Natural killer cell (primary cell): ENCODE data around the gene ANXA10. TPM values are rescaled to one million over a fixed set of nuclear protein-coding genes. Genes with fewer than 3 reads are reported as not detected.

Source experiments
- ATAC-seq, 3 donors: fragments of 150-1000 bp in 2 of 3; fragments of 200-7000 bp in 1 of 3; cut with Tn5 transposase; 1 replicate in 1 of 3; 2 replicates in 2 of 3; pipeline ENCODE4 v1.10.0; 2021; ENCODE audit warnings: mild to moderate bottlenecking in 2 of 3, moderate library complexity in 2 of 3
- DNase-seq, 2 donors: peaks; one replicate each; pipeline versions ENCODE4 v3.0.0 to v3.0.0-alpha.2; 2013 to 2021; ENCODE audit warnings: mixed read lengths in 1 of 2
- H3K27ac ChIP-seq: one replicate; pipeline ENCODE4 v1.5.1; 2013; ENCODE audit warnings: mild to moderate bottlenecking, low read length
- H3K27me3 ChIP-seq: one replicate; pipeline ENCODE4 v1.6.1; 2013; ENCODE audit warnings: low read length; ENCODE audit not compliant: control insufficient read depth, insufficient read depth
- H3K36me3 ChIP-seq: one replicate; pipeline ENCODE4 v1.6.1; 2013; ENCODE audit warnings: low read length; ENCODE audit not compliant: control insufficient read depth, insufficient read depth
- H3K4me1 ChIP-seq: one replicate; pipeline ENCODE4 v1.6.1; 2013; ENCODE audit warnings: low read length; ENCODE audit not compliant: control insufficient read depth, insufficient read depth
- H3K4me3 ChIP-seq: one replicate; pipeline ENCODE4 v1.5.1; 2013; ENCODE audit warnings: low read length
- H3K9me3 ChIP-seq: one replicate; pipeline ENCODE4 v1.6.1; 2013; ENCODE audit warnings: low read length; ENCODE audit not compliant: control insufficient read depth, insufficient read depth
- H3K27ac Mint-ChIP-seq, 2 donors: one replicate each; pipeline ENCODE4 v1.8.0; 2022; ENCODE audit warnings: mild to moderate bottlenecking in 2 of 2, mixed read lengths in 2 of 2, moderate library complexity in 1 of 2
- H3K27me3 Mint-ChIP-seq, 2 donors: one replicate each; pipeline ENCODE4 v1.8.0; 2022; ENCODE audit warnings: low read depth in 2 of 2, mixed read lengths in 2 of 2
- H3K36me3 Mint-ChIP-seq: one replicate; pipeline ENCODE4 v1.8.0; 2022; ENCODE audit warnings: mixed read lengths
- H3K4me1 Mint-ChIP-seq, 2 donors: one replicate each; pipeline ENCODE4 v1.8.0; 2022; ENCODE audit warnings: mixed read lengths in 2 of 2
- H3K4me3 Mint-ChIP-seq: one replicate; pipeline ENCODE4 v1.8.0; 2022; ENCODE audit warnings: mild to moderate bottlenecking, moderate library complexity, mixed read lengths
- H3K9me3 Mint-ChIP-seq, 2 donors: one replicate each; pipeline ENCODE4 v1.8.0; 2022; ENCODE audit warnings: mixed read lengths in 2 of 2
- CTCF ChIP-seq: fragments of 200-600 bp; IDR thresholded peaks from one replicate; pipeline ENCODE4 v1.8.0; 2022; ENCODE audit warnings: antibody characterized with exemption
- WGBS: methylation state at CpG from one replicate; pipeline ENCODE4 v1.1.7; 2013; ENCODE audit warnings: missing lambda C conversion rate; ENCODE audit not compliant: insufficient coverage; 5-methylcytosine and 5-hydroxymethylcytosine counted together
- intact Hi-C: fragments of 100-400 bp; cut with micrococcal nuclease; formaldehyde crosslinking; loops from one replicate; pipeline ENCODE4 v1.14.2; 2022
- total RNA-seq, 4 donors: library from RNA; stranded (reverse); fragments of 120-200 nt in 1 of 4; gene quantifications; one replicate each; pipeline versions ENCODE4 v1.2.3 to v1.2.4, GENCODE V29; 2013 to 2022

The ANXA10 gene
- total RNA-seq, 3 donors from 2014 or later (not counting 1 experiment from before 2014, with no cell fraction given): not detected

- no peaks in the 10 kb centered on the region for H3K36me3 ChIP-seq
- DNase-seq: no peak
- ATAC-seq: no peak
- Mint-ChIP-seq H3K4me3 (no peak overlapping the region), H3K27ac (no peak overlapping the region), H3K36me3 (no peaks in the 10 kb centered on the region), H3K27me3 (no peaks in the 10 kb centered on the region), H3K4me1 (no peaks in the 10 kb centered on the region), H3K9me3 (peaks cover 0 to 2% of the 10 kb centered on the region in 2 donors)
- no peak for TF ChIP-seq CTCF
- H3K4me3 ChIP-seq: no peak overlapping the region
- no peaks in the 10 kb centered on the region for H3K4me1 ChIP-seq
- H3K9me3 ChIP-seq: no peaks in the 10 kb centered on the region
- intact Hi-C loops: no loop called here
- no peak overlapping the region for H3K27ac ChIP-seq
- H3K27me3 ChIP-seq: no peaks in the 10 kb centered on the region
- WGBS: no CpG with 5 or more reads among the region's 1 CpG
These were observed 26.8 kb downstream of the ANXA10 start for GRCh38 chr4:168119100-168119499.

GRCh38 chr4:168119890-168120289 lies 27.6 kb downstream of the ANXA10 start:
- H3K4me1 Mint-ChIP-seq: no peaks in the 10 kb centered on the region
- H3K27ac ChIP-seq: no peak overlapping the region
- H3K4me3 ChIP-seq: no peak overlapping the region
- no peak overlapping the region for H3K27ac Mint-ChIP-seq
- no peak for TF ChIP-seq CTCF
- WGBS: no CpG with 5 or more reads among the region's 3 CpGs
- H3K4me3 Mint-ChIP-seq: no peak overlapping the region
- ATAC-seq (no peak), DNase-seq (no peak)
- H3K4me1 ChIP-seq: no peaks in the 10 kb centered on the region
- H3K9me3 ChIP-seq: no peaks in the 10 kb centered on the region
- no peaks in the 10 kb centered on the region for H3K27me3 ChIP-seq
- no peaks in the 10 kb centered on the region for H3K36me3 ChIP-seq
- H3K27me3 Mint-ChIP-seq: no peaks in the 10 kb centered on the region
- no peaks in the 10 kb centered on the region for H3K36me3 Mint-ChIP-seq
- intact Hi-C loops: no loop called here
- peaks cover 0 to 6% of the 10 kb centered on the region in 2 donors for H3K9me3 Mint-ChIP-seq

GRCh38 chr4:168120811-168121210 lies 28.5 kb downstream of the ANXA10 start:
- H3K4me3 Mint-ChIP-seq: no peak overlapping the region
- intact Hi-C loops: no loop called here
- H3K4me3 ChIP-seq: no peak overlapping the region
- H3K9me3 Mint-ChIP-seq: peaks cover 0 to 6% of the 10 kb centered on the region in 2 donors
- no peaks in the 10 kb centered on the region for H3K27me3 ChIP-seq
- H3K4me1 Mint-ChIP-seq: no peaks in the 10 kb centered on the region
- H3K36me3 ChIP-seq: no peaks in the 10 kb centered on the region
- H3K27ac Mint-ChIP-seq: no peak overlapping the region
- H3K27ac ChIP-seq: no peak overlapping the region
- H3K4me1 ChIP-seq: no peaks in the 10 kb centered on the region
- WGBS: no CpG with 5 or more reads among the region's 1 CpG
- H3K36me3 Mint-ChIP-seq: no peaks in the 10 kb centered on the region
- DNase-seq (no peak), ATAC-seq (no peak)
- H3K9me3 ChIP-seq: no peaks in the 10 kb centered on the region
- H3K27me3 Mint-ChIP-seq: no peaks in the 10 kb centered on the region
- TF ChIP-seq CTCF: no peak

- H3K27ac Mint-ChIP-seq: no peak overlapping the region
- no peaks in the 10 kb centered on the region for H3K27me3 ChIP-seq
- H3K4me1 ChIP-seq: no peaks in the 10 kb centered on the region
- 90% methylated on average over 5 of the region's 5 CpGs for WGBS
- H3K9me3 ChIP-seq: no peaks in the 10 kb centered on the region
- TF ChIP-seq CTCF: no peak
- no peak overlapping the region for H3K27ac ChIP-seq
- DNase-seq (no peak), ATAC-seq (no peak)
- peaks cover 0 to 8% of the 10 kb centered on the region in 2 donors for H3K9me3 Mint-ChIP-seq
- H3K4me3 ChIP-seq: no peak overlapping the region
- H3K36me3 ChIP-seq: no peaks in the 10 kb centered on the region
- H3K27me3 Mint-ChIP-seq: no peaks in the 10 kb centered on the region
- intact Hi-C loops: no loop called here
- H3K36me3 Mint-ChIP-seq: no peaks in the 10 kb centered on the region
- no peak overlapping the region for H3K4me3 Mint-ChIP-seq
- H3K4me1 Mint-ChIP-seq: no peaks in the 10 kb centered on the region
These were observed 31.8 kb downstream of the ANXA10 start for GRCh38 chr4:168124008-168124641.
